K562 (cell line): ENCODE data around the gene PDE11A. TPM values are rescaled to one million over a fixed set of nuclear protein-coding genes. Genes with fewer than 3 reads are reported as not detected.
A peak's percentile ranks its signal among the peaks of the same experiment; 100 is the strongest.

Experiments
- ATAC-seq: fragments of 200-7000 bp; cut with Tn5 transposase; 3 replicates; pipeline ENCODE4 v1.9.1; 2020; ENCODE audit warnings: moderate library complexity
- BruUV-seq: library from RNA; stranded (reverse); fragments of 400-500 nt; replicated peaks from 2 replicates; lab custom pipeline; 2021; lab: Mats Ljungman, UMichigan
- CTCF ChIA-PET: fragments of 300-600 bp; formaldehyde crosslinking; extraction: SDS; loops from one replicate; lab custom pipeline; 2021; ENCODE audit warnings: low intra/inter-chr PET ratio; lab: Yijun Ruan, JAX
- POLR2A ChIA-PET: fragments of 300-600, 350-650 bp; sonication (Branson Sonifier 250); formaldehyde crosslinking; extraction: SDS; loops from one replicate; lab custom pipeline; 2021; ENCODE audit warnings: antibody characterized with exemption, inconsistent platforms; lab: Yijun Ruan, JAX
- DNase-seq, 4 experiments: peaks; one replicate each; pipeline versions ENCODE4 v3.0.0 to v3.0.0-alpha.2; 2011 to 2018; ENCODE audit warnings: low spot score in 3 of 4, mixed read lengths in 3 of 4; ENCODE audit errors: extremely low read depth in 1 of 4
- FAIRE-seq: peaks from 2 replicates; lab custom pipeline; 2011; peaks lifted over from hg19 to GRCh38; lab: Jason Lieb, UNC
- H2AFZ ChIP-seq: 2 replicates; pipeline ENCODE4 v1.6.0; 2011; ENCODE audit warnings: low read depth, low read length, control low read depth, inconsistent platforms
- H3K27ac ChIP-seq: fragments of 200-600 bp; 3 replicates; pipeline ENCODE4 v1.8.0; 2011; ENCODE audit warnings: low read depth, mild to moderate bottlenecking, control low read depth, inconsistent platforms, low read length, moderate library complexity, mixed read lengths; ENCODE audit errors: extremely low read depth
- H3K27me3 ChIP-seq, 2 experiments: fragments of 300-600 bp in 1 of 2; 2 replicates in 1 of 2; 3 replicates in 1 of 2; pipeline versions ENCODE4 v1.6.0 to v1.8.0; 2011; ENCODE audit warnings: inconsistent platforms in 2 of 2, low read length in 2 of 2, mild to moderate bottlenecking in 1 of 2, mixed read lengths in 1 of 2, moderate library complexity in 1 of 2; ENCODE audit not compliant: control insufficient read depth in 2 of 2, insufficient read depth in 2 of 2
- H3K36me3 ChIP-seq: fragments of 300-600 bp; 3 replicates; pipeline ENCODE4 v1.8.0; 2011; ENCODE audit warnings: mild to moderate bottlenecking, low read length, inconsistent platforms; ENCODE audit not compliant: control insufficient read depth, insufficient read depth
- H3K4me1 ChIP-seq, 2 experiments: fragments of 200-600 bp in 1 of 2; replicated peaks in 1 of 2; 2 replicates in 1 of 2; 3 replicates in 1 of 2; pipeline versions ENCODE4 v1.5.1 to v1.8.0; 2011; ENCODE audit warnings: inconsistent platforms in 2 of 2, low read length in 2 of 2, mild to moderate bottlenecking in 1 of 2, mixed read lengths in 1 of 2, moderate library complexity in 1 of 2; ENCODE audit not compliant: control insufficient read depth in 2 of 2, insufficient read depth in 2 of 2
- H3K4me2 ChIP-seq: 2 replicates; pipeline ENCODE4 v1.6.1; 2011; ENCODE audit warnings: low read length, control low read depth, inconsistent platforms, mixed read lengths; ENCODE audit not compliant: insufficient read depth
- H3K4me3 ChIP-seq: fragments of 200-600 bp; sonication (generic), shearing (Covaris generic); 2 replicates; pipeline ENCODE4 v1.5.1; 2016; ENCODE audit warnings: control low read depth, inconsistent platforms
- H3K79me2 ChIP-seq: fragments of 200-600 bp; 3 replicates; pipeline ENCODE4 v1.8.0; 2011; ENCODE audit warnings: low read length, inconsistent platforms; ENCODE audit not compliant: control insufficient read depth, insufficient read depth
- H3K9ac ChIP-seq, 2 experiments: 2 replicates each; pipeline versions ENCODE4 v1.6.0 to v1.6.1; 2011; ENCODE audit warnings: low read depth in 2 of 2, low read length in 2 of 2, control low read depth in 1 of 2, inconsistent platforms in 1 of 2, mild to moderate bottlenecking in 1 of 2, mixed read lengths in 1 of 2; ENCODE audit not compliant: insufficient read depth in 1 of 2
- H3K9me1 ChIP-seq: one replicate; pipeline ENCODE4 v1.6.0; 2011; ENCODE audit warnings: inconsistent platforms, mild to moderate bottlenecking, low read length, moderate library complexity; ENCODE audit not compliant: control insufficient read depth, insufficient read depth
- H3K9me3 ChIP-seq: replicated peaks from 2 replicates; pipeline ENCODE4 v1.5.1; 2011; ENCODE audit warnings: low read depth, low read length, inconsistent platforms; ENCODE audit not compliant: control insufficient read depth, insufficient read depth
- H4K20me1 ChIP-seq: replicated peaks from 2 replicates; pipeline ENCODE4 v1.6.1; 2011; ENCODE audit warnings: low read length, inconsistent platforms, mixed read lengths; ENCODE audit not compliant: control insufficient read depth, insufficient read depth
- ADNP ChIP-seq: fragments of 200-800 bp; sonication (Bioruptor generic); IDR thresholded peaks from 2 replicates; pipeline ENCODE4 v1.6.1; 2016; ENCODE audit warnings: missing genetic modification characterization, missing compliant biosample characterization
- CCNT2 ChIP-seq: IDR thresholded peaks from 2 replicates; pipeline ENCODE4 v1.6.1; 2011; ENCODE audit warnings: borderline replicate concordance, low read depth, mild to moderate bottlenecking, moderate library complexity, mixed read lengths, low read length; ENCODE audit not compliant: insufficient read length; ENCODE audit errors: extremely low read depth
- FOXA1 ChIP-seq: fragments of 450-650 bp; IDR thresholded peaks from 2 replicates; pipeline ENCODE4 v1.6.1; 2016; ENCODE audit warnings: mild to moderate bottlenecking, borderline replicate concordance
- GTF2F1 ChIP-seq: IDR thresholded peaks from 2 replicates; pipeline ENCODE4 v1.6.1; 2011; ENCODE audit warnings: low read depth, low read length, improper control_type of control experiment
- HNRNPK ChIP-seq: fragments of 200-400 bp; formaldehyde crosslinking; IDR thresholded peaks from one replicate; pipeline ENCODE4 v1.6.1; 2018; ENCODE audit warnings: mild to moderate bottlenecking, low read depth, low read length; ENCODE audit not compliant: poor library complexity, severe bottlenecking
- KLF10 ChIP-seq: fragments of 250-450 bp; sonication (Bioruptor Pico); IDR thresholded peaks from 2 replicates; pipeline ENCODE4 v1.6.1; 2021; ENCODE audit warnings: matching md5 sums
- NEUROD1 ChIP-seq: fragments of 150-350 bp; IDR thresholded peaks from 2 replicates; pipeline ENCODE4 v1.6.1; 2014; ENCODE audit warnings: borderline replicate concordance, low read length, low read depth; ENCODE audit not compliant: partially characterized antibody
- NFIC ChIP-seq: fragments of 450-650 bp; IDR thresholded peaks from 2 replicates; pipeline ENCODE4 v1.6.1; 2017; ENCODE audit warnings: mild to moderate bottlenecking, inconsistent platforms
- RBFOX2 ChIP-seq: fragments of 200-400 bp; formaldehyde crosslinking; IDR thresholded peaks from 2 replicates; pipeline ENCODE4 v1.6.1; 2017; ENCODE audit warnings: low read depth, mild to moderate bottlenecking, low read length, moderate library complexity
- RBM22 ChIP-seq: fragments of 200-400 bp; formaldehyde crosslinking; IDR thresholded peaks from 2 replicates; pipeline ENCODE4 v1.6.1; 2018; ENCODE audit warnings: low read length, low read depth; ENCODE audit not compliant: poor library complexity, severe bottlenecking
- SMARCC2 ChIP-seq: fragments of 450-650 bp; IDR thresholded peaks from 2 replicates; pipeline ENCODE4 v1.6.1; 2017; ENCODE audit warnings: antibody characterized with exemption, moderate library complexity, mild to moderate bottlenecking, low read depth
- SRSF1 ChIP-seq: fragments of 200-400 bp; formaldehyde crosslinking; IDR thresholded peaks from 2 replicates; pipeline ENCODE4 v1.6.1; 2017; ENCODE audit warnings: mild to moderate bottlenecking, low read depth, low read length, moderate library complexity
- STAT5A ChIP-seq: IDR thresholded peaks from 2 replicates; pipeline ENCODE4 v1.6.1; 2012; ENCODE audit warnings: low read length, inconsistent platforms, borderline replicate concordance
- ZNF232 ChIP-seq: sonication (generic); formaldehyde crosslinking; IDR thresholded peaks from 2 replicates; pipeline ENCODE4 v1.8.0; 2022; ENCODE audit warnings: mild to moderate bottlenecking, missing genetic modification reagents
- ZNF445 ChIP-seq: fragments of 250-450 bp; sonication (Bioruptor Pico); IDR thresholded peaks from 2 replicates; pipeline ENCODE4 v1.4.0; 2020; ENCODE audit warnings: low read depth, mild to moderate bottlenecking, moderate library complexity
- ZNF696 ChIP-seq: fragments of 250-450 bp; sonication (Bioruptor Pico); conservative IDR thresholded peaks from 2 replicates; pipeline ENCODE4 v1.4.0; 2020; ENCODE audit warnings: mild to moderate bottlenecking, moderate library complexity
- WGBS: fragments of 100-300 bp; shearing (Covaris generic); methylation state at CpG from one replicate; pipeline ENCODE4 v1.1.6; 2016; ENCODE audit warnings: low coverage, mixed read lengths; ENCODE audit not compliant: insufficient coverage; ENCODE audit errors: missing lambda C conversion rate; 5-methylcytosine and 5-hydroxymethylcytosine counted together
- in situ Hi-C: fragments of 300-500 bp; cut with MboI; formaldehyde crosslinking; loops from 4 replicates; pipeline ENCODE4 v1.15.0; 2018; ENCODE audit warnings: inconsistent platforms, mixed read lengths
- intact Hi-C: fragments of 100-400 bp; cut with micrococcal nuclease; formaldehyde crosslinking; loops from 2 replicates; pipeline ENCODE4 v1.14.2; 2022
- polyA plus RNA-seq, 8 experiments: library from polyadenylated mRNA; depleted of rRNA in 4 of 8; stranded (reverse) in 5 of 8; unstranded in 3 of 8; fragments of >200 nt; fragmentation: Nextera tagmentation in 2 of 8; fragmentation: Illumina TruSeq in 1 of 8; extraction: Ambion mirVana in 2 of 8; extraction: Trizol in 1 of 8; gene quantifications; 2 replicates each; pipeline versions ENCODE4 v1.2.1 to v1.2.3, GENCODE V29; 2011 to 2014; ENCODE audit warnings: inconsistent platforms in 1 of 8, missing spikeins in 1 of 8
- total RNA-seq, 7 experiments: library from RNA; depleted of rRNA in 6 of 7; stranded (reverse); fragments of >200 nt in 6 of 7; fragmentation: Illumina TruSeq in 2 of 7; extraction: Trizol in 2 of 7; gene quantifications; 2 replicates each; pipeline versions ENCODE4 v1.2.1 to v1.2.3, GENCODE V29; 2011 to 2021; ENCODE audit warnings: low replicate concordance in 1 of 7
- TF ChIP-seq, protein P1 (sequence below): fragments of 250-450 bp; sonication (Bioruptor Pico); IDR thresholded peaks from 2 replicates; pipeline ENCODE4 v1.5.0; 2021

PDE11A gene
- total and polyA plus RNA-seq, 9 of the 15 experiments (the other 6 are each of a cell fraction or from before 2014, with no cell fraction given), result 3.2 to 22.1 (median 5.7) TPM

GRCh38 chr2:177585234-177585863 lies 487.2 kb downstream of the PDE11A start:
- no TSS peak for BruUV-seq
- Histone ChIP-seq H3K79me2 (no peaks in the 10 kb centered on the region), H3K9ac (no peak overlapping the region), H3K27me3 (peaks cover 0 to 11% of the 10 kb centered on the region in 2 experiments; a peak in 2 of 5 replicates), H3K27ac (no peak overlapping the region), H4K20me1 (no peaks in the 10 kb centered on the region), H3K4me3 (no peak overlapping the region), H3K4me2 (no peak overlapping the region), H3K9me3 (no peaks in the 10 kb centered on the region)
- intact Hi-C loops (no loop called here), in situ Hi-C loops (no loop called here)
- no peak for DNase-seq
- ChIA-PET POLR2A (interaction anchor here (0.7 to 1.0 kb wide), 2 partner anchors 13 to 17 kb away, joined by 4 to 8 read pairs; no protein-coding TSS in a partner anchor), CTCF (interaction anchor here (0.7 kb wide), 1 partner anchor 376 kb away, joined by 3 read pairs; no protein-coding TSS in a partner anchor)
- 15% methylated on average over 5 of the region's 5 CpGs for WGBS
- peak; percentile 37 for ATAC-seq
- no peak for TF ChIP-seq ADNP
- no peak for TF ChIP-seq NEUROD1
- TF ChIP-seq STAT5A, result no peak
- TF ChIP-seq, protein P1, sequence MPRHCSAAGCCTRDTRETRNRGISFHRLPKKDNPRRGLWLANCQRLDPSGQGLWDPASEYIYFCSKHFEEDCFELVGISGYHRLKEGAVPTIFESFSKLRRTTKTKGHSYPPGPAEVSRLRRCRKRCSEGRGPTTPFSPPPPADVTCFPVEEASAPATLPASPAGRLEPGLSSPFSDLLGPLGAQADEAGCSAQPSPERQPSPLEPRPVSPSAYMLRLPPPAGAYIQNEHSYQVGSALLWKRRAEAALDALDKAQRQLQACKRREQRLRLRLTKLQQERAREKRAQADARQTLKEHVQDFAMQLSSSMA, result no peak
- TF ChIP-seq NFIC, result no peak
- no peak for TF ChIP-seq CCNT2
- no peak for TF ChIP-seq GTF2F1
- no peak for TF ChIP-seq SMARCC2
- TF ChIP-seq ZNF445 (CRISPR knock-in tag), result no peak
- TF ChIP-seq KLF10, result no peak
- no peak for TF ChIP-seq SRSF1
- TF ChIP-seq RBM22, result no peak
- no peak for TF ChIP-seq HNRNPK
- no peak for TF ChIP-seq ZNF232 (CRISPR knock-in tag)
- no peak for TF ChIP-seq RBFOX2
- no peak for TF ChIP-seq ZNF696
- no peak for TF ChIP-seq FOXA1
- TF ChIP-seq, all 486 proteins: peak for 0
- FAIRE-seq, result no peak
- no peak overlapping the region; the same call in 1 of the 2 replicates for H2AFZ ChIP-seq
- no peaks in the 10 kb centered on the region for H3K36me3 ChIP-seq
- no peaks in the 10 kb centered on the region for H3K4me1 ChIP-seq
- H3K9me1 ChIP-seq, result no peaks in the 10 kb centered on the region
